T-helper 1 cell (primary cell): ENCODE data around the gene SLC9A4.
A peak's percentile ranks its signal among the peaks of the same experiment; 100 is the strongest.

Experiments
- DNase-seq, 5 donors: peaks; one replicate each; pipeline ENCODE4 v3.0.0-alpha.2; 2012 to 2020
- total RNA-seq, 4 donors: gene quantifications; one replicate each; lab custom pipeline; 2026; lab: John Stamatoyannopoulos, UW

SLC9A4 gene
- total RNA-seq = 0 reads per million in 4 donors

DNA sequence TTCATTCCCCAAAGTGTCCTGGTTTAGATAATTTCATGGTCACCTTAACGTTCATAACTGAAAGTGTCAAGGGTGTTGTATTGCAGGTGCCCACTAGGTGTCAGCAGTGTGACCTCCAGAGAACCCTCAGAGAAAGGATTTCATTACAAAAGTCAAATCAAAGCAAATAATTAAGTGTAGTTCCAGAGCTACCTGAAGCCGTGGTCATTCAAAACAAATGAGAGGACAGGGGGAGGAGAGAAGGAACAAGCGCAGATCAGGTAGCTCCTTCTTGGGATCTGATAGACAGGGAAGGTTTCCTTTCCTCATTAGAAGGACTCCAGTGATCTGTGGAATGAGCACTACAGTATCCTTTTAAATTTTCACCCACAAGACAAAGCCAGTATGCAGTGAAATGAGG, at the start of gene SLC9A4:
Gene SLC9A4 (plus strand): TSS at position 207 of the 400 bp plus-strand sequence. CDS start 534 bp downstream, outside the sequence.
- DNase-seq = peak in 2 of 5 donors; percentile 40 to 47

GRCh38 chr2:102423368-102423767, 49.7 kb upstream of the SLC9A4 start:
- no peak for DNase-seq

DNA sequence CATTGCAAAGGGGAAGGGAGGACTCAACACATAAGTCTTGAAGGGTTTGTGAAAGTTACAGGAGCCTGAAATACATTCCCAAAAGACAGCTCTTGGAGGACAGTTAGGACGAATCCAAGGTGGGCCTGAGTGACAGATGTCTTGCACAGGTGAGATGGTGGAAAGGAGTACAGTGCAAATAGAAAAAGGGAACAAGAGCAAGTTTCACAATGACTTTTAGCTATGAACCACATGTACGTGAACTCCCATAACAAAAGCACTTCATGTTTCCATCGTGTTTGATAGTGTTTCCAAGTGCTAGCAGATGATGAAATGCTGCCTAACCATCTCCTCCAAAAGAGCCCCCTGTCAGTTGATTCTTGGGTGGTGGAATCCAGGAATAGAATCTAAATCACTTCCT, 48.3 kb upstream of the SLC9A4 start:
- peak in 1 of 5 donors; percentile 65 for DNase-seq

DNA sequence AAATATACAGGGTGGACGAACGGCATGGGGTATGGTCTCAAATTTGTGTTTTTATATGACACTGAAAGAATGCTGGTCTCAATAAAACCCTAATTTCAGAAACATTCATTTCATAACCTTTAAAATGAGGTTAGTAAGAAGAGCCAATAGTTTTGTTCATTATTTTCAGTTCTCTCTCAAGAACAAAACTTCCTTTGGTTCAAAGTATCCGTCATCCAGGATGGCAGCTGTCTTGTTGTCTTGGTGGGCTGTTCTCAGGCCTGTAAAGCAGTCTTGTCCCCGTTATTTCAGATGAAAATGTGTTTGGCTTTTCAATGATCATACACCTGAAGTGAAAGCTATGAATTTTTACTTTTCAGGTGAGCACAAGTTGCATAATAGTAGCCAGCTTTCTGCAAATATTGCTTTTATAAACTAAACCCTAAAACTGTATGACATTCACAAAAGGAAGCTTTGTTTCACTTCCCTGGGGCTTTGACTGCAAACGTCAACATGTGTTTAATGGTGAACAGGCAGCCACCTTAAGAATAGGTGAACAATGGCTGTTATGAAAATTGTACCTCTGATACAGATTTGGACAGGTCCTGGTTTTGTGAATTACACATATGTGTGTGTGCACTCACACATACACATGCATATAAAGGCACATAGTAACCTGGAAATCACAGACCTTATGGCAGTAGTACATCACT, 47.4 kb upstream of the SLC9A4 start:
- DNase-seq = no peak

- no peak for DNase-seq
Measured at GRCh38 chr2:102427249-102427648, 45.8 kb upstream of the SLC9A4 start.

GRCh38 chr2:102428573-102428972, 44.5 kb upstream of the SLC9A4 start:
- DNase-seq = no peak

- no peak for DNase-seq
Measured at GRCh38 chr2:102432386-102432785, 40.6 kb upstream of the SLC9A4 start.

GRCh38 chr2:102433973-102434654, 38.9 kb upstream of the SLC9A4 start:
- no peak for DNase-seq

DNA sequence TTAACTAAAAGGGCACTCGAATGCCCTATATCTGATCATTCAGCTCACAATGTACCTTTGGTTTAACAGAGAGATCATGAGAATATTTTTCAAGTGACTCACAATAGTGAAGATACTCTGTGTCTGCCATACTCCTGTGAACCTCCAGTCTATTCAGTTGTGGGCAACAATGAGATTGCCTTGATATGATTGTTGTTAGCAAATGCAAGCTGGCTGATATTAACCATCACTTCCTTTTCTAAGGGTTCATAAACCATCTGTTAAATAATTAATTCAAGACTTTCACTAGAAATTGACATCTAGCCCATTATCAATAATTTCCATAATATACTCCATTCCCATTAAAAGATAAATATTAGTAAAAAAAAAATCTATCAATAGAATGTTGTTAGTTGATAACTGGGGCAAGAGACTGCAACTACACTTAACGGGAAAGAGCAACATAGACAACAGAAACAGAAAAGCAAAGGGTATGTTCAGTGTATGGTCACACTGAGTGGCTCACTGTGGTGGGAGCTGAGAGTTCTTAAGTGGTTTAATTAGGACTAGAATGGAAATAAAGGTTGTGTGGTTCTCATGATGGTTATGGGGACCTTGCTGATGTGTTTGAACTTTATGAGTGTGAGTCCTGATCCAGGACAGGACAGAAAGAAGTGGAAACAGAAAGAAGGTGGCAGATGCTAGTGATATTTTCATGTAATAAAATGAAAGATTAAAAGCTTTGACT, 38.2 kb upstream of the SLC9A4 start:
- peak in 1 of 5 donors; percentile 21 for DNase-seq

- DNase-seq = no peak
Measured at GRCh38 chr2:102435741-102436140, 37.3 kb upstream of the SLC9A4 start.

DNA sequence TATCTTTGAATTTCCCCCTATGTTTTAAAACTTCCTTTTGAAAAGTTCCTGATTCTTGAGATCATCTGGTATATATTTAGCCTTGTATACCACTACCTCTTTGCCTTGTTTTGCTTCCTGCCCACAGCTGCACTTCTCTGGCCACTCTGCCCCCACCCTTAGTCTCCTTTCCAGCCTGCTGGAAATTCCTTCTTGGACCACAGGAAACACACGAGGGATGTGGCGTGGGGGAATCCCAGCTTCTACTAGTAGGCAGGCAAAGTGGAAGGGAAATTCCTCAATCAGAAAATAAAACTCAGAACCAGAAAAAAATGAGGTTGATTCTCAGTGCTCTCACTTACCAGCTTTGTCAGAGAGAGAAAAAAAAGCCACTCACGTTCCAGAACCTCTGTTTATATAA, 36.7 kb upstream of the SLC9A4 start:
- DNase-seq = no peak

GRCh38 chr2:102437122-102437521, 35.9 kb upstream of the SLC9A4 start:
- DNase-seq = no peak

GRCh38 chr2:102438111-102438510, 34.9 kb upstream of the SLC9A4 start:
- DNase-seq = no peak

- no peak for DNase-seq
Measured at GRCh38 chr2:102438578-102438977, 34.4 kb upstream of the SLC9A4 start.

DNA sequence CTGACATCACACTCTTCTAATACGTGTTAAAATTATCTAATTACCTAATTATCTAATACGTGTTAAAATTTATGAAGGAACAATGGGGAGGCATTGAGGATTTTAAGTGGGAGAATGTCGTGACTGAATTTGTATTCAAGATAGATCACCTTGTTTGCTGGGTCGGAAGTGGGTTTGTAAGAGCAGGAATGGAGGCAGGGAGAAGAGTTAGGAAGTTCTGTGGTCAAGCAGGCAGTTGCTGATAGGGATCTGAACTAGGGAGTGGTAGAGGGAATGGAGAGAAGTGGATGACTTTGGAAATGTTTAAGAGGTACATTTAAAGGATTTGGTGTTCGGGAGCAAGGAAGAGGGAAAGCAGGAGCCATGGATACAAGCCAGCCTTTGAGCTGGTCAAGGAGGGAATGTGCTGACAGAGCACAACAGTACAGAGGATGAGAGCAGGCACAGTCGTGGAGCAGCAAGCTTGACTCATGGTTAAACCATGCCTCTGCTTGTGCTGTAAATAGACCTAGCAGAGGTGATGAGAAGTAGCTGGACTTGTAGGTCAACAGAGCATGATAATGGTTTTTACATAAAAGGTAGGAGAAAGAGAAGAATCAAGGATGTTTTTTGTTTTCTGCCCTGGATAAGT, 33.8 kb upstream of the SLC9A4 start:
- DNase-seq = no peak

DNA sequence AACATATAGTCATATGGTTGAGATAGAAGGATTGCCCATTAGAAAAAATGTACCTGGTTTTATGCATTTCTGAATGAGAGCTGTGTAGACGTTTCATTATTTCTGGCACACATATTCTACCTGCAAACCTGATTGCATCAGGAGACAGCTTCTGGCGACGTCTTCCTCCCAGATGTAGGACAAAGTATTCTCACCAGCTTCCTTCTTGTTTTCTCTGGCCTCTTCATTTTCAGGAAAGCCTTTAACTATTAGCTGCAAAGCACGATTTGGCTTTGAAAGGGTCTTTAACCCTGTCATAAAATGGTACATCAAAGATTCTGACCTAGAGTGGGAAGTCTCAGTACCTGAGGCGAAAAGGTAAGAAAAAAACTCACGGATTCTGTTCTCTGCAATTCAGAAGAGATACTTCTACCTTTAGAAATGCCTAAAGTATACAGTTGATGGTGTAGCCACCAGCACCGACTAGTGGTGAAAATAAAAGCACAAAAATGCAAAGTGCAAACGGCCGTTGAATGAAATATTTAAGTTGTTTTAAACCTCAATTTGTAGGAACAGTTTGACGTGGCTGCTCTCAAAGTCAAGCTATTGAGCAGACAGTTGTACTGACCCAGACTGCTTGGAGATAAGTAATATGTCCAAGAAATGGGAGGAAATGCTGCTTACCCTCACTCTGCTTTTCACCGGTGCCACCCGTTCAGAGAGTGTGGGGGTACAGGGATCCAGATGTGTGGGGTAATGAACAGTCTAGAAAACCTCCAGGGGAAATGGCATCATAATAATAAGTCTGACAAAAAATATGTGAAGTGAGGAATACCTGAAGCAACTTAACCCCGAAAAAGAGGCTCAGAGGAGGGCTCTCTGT, 29.8 kb upstream of the SLC9A4 start:
- peak in 4 of 5 donors; percentile 8 to 72 (median 24) for DNase-seq

- DNase-seq = no peak
Measured at GRCh38 chr2:102444233-102444632, 28.8 kb upstream of the SLC9A4 start.

DNA sequence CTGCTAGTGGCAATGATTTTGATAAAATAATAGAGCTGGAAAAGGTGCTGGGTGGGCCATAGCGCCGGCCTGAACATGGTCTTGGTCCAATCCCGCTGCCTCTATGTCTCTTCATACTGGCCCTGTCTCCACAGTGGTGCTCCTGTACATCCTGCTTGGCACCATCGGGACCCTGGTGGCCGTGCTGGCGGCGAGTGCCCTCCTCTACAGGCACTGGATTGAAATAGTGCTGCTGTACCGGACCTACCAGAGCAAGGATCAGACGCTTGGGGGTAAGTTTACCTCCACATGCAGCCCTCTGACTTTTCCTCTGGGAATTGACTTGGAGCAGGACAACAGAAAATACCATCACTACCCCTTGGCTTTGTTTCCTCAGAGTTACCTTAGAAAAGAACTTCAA, 26.1 kb upstream of the SLC9A4 start:
- DNase-seq = no peak

DNA sequence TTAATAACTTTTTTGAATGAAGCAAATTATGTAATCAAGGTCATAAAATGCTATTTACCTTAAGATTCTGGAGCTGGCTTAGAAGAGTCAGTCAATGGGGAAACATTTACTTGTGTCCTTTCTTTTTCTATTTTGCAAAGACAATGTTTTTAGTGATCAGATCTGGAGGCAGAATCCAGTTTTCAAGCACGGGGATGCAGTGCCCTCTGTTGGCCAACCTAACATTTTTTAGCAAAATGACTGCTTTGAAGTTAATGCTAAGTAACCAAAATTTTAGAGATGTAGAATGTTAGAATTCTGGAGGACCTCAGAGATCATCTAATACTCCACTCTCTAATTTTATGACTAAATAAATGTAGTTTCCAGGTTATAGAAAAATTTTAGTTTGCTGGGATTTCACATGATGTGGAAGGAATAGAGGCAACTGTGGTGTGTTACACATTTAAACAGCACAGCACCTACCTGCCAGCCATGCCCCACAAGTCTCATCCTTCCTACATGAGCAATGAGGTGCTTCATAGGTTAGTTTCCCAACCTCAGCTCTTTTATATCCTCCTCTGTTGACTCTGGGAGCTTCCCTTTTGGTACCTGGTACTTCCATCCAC, 23.6 kb upstream of the SLC9A4 start:
- peak; percentile 14 to 63 (median 34) for DNase-seq

DNA sequence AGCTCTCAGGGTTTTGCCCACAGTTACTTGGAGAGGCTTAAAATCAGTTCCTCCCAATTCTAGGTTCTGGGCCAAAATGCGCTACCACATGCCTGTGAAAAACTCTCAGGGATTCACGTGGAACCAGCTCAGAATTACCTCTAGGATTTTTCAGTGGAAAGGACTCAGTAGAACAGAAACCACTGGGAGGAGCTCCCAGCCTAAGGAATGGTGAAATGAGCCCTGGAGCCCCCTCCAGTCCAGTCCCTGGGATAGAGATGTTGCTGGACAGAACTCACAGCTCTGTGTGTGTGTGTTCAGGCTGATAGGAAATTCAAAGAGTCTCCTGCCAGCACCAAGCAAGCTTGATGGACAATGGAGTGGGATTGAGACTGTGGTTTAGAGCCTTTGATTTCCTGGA, 21.1 kb upstream of the SLC9A4 start:
- no peak for DNase-seq

GRCh38 chr2:102453501-102453900, 19.5 kb upstream of the SLC9A4 start:
- DNase-seq = no peak
